Lower leg skin (tissue), 3 donors: ENCODE measurements around the gene CD33.

Experiments
- CTCF ChIP-seq, 3 donors: fragments of 450-650 bp; IDR thresholded peaks; one replicate each; pipeline ENCODE4 v1.5.1; 2016; ENCODE audit warnings: antibody characterized with exemption in 3 of 3, mild to moderate bottlenecking in 3 of 3, moderate library complexity in 2 of 3
- POLR2A ChIP-seq, 2 donors: fragments of 450-650 bp; IDR thresholded peaks; one replicate each; pipeline ENCODE4 v1.6.1; 2016 to 2017; ENCODE audit warnings: antibody characterized with exemption in 2 of 2, mild to moderate bottlenecking in 1 of 2, moderate library complexity in 1 of 2

- TF ChIP-seq CTCF (IDR thresholded peaks at IDR 0.05), result no peak
- TF ChIP-seq POLR2A (IDR thresholded peaks at IDR 0.05), result no peak
Measured at GRCh38 chr19:51210191-51210784, 14.6 kb upstream of the CD33 start.
